Adipocyte (in vitro differentiated cells): ENCODE measurements around the gene PSMD2.

Source experiments
- DNase-seq: peaks from one replicate; pipeline ENCODE4 v3.0.0-alpha.2; 2015; ENCODE audit warnings: low read depth
- H3K27me3 ChIP-seq: replicated peaks from 2 replicates; pipeline ENCODE4 v1.7.0; 2013; ENCODE audit warnings: mild to moderate bottlenecking, low read length, moderate library complexity; ENCODE audit not compliant: control insufficient read depth, insufficient read depth
- H3K36me3 ChIP-seq: 2 replicates; pipeline ENCODE4 v1.7.0; 2013; ENCODE audit warnings: low read length, mild to moderate bottlenecking, moderate library complexity; ENCODE audit not compliant: control insufficient read depth, insufficient read depth, severe bottlenecking
- H3K4me1 ChIP-seq: 2 replicates; pipeline ENCODE4 v1.7.0; 2013; ENCODE audit warnings: mild to moderate bottlenecking, low read length, moderate library complexity; ENCODE audit not compliant: control insufficient read depth, insufficient read depth
- H3K4me3 ChIP-seq: 2 replicates; pipeline ENCODE4 v1.7.0; 2013; ENCODE audit warnings: mild to moderate bottlenecking, low read length, moderate library complexity
- H3K9ac ChIP-seq: 2 replicates; pipeline ENCODE4 v1.7.0; 2013; ENCODE audit warnings: mild to moderate bottlenecking, low read length, moderate library complexity
- H3K9me3 ChIP-seq: 2 replicates; pipeline ENCODE4 v1.7.0; 2013; ENCODE audit warnings: mild to moderate bottlenecking, low read length, moderate library complexity; ENCODE audit not compliant: control insufficient read depth

Gene PSMD2

DNA sequence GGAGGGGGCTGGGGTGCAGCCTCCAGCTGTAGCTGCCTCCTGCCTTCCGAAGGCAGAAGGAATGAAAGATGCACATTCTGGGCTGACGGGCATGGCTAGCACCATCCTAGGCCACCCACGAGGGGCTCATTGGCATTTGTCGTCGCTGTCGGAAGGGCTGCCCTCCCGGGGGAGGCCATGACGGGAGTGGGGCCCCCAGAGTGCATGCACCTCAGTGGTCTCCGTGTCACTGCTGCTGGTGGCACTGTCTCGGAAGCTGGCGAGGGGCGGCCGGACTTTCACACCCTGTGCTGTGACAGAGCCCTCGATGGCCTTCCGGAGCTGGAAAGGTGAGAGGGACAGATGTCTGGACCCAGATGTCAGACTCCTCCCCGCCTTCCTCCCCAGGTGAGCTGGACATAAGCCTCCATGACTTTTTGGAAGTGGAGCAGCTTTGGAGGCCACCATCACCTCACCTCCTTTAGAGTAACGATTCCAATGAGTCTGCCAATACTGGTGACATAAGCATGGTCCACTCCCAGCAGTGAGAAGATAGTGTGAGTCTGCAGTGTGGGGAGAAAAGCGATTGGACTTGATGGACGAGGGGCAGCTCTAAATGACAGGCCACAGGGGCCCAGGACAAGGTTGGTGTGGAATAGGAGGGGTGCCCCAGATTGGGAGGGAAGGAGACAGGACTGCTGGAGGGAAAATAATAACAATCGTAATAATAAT lies 47.6 kb downstream of the PSMD2 start:
- no peak overlapping the region for H3K9ac ChIP-seq
- peaks cover 24% of the 10 kb centered on the region for H3K4me1 ChIP-seq
- no peak overlapping the region for H3K4me3 ChIP-seq
- peaks cover 17% of the 10 kb centered on the region for H3K36me3 ChIP-seq
- H3K9me3 ChIP-seq, result no peaks in the 10 kb centered on the region
- DNase-seq, result no peak
- H3K27me3 ChIP-seq, result no peaks in the 10 kb centered on the region

DNA sequence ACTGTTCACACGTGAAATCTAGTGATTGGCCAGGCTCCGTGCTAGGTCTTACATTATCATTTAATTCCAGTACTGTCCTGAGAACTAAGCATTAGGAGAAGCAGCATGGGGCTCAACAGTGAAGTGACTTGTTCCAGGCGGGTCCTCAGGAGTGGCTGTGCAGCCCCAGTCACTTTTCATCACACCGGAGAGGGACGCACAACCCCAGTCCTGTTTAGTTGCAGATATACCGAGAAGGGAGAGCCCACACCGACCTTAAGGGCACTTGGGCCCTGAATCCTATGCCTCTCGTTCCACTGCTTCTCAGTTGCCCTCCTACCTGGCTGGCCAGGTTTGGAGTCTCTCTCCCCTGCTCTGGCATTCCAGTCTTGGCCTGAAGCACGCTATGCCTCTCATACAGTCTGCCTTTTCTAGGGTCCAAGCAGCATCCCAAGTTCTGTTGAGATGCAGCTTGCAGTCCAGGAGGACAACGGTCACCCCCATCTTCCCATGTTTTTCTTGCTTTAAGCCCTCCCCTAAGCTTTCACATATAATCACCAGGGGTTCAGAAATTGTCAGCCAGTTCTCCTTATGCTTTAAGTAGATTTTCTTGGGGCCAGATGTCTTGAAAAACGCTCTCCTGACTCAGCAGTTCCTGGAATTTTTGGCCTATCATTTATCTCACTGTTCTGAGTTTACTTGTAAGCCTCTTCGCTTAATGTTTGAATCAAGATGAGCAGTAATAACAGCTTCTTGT lies 48.4 kb downstream of the PSMD2 start:
- no peak overlapping the region for H3K9ac ChIP-seq
- DNase-seq, result no peak
- peaks cover 12% of the 10 kb centered on the region for H3K36me3 ChIP-seq
- H3K4me1 ChIP-seq, result peaks cover 24% of the 10 kb centered on the region
- H3K9me3 ChIP-seq, result no peaks in the 10 kb centered on the region
- H3K27me3 ChIP-seq, result no peaks in the 10 kb centered on the region
- no peak overlapping the region for H3K4me3 ChIP-seq

DNA sequence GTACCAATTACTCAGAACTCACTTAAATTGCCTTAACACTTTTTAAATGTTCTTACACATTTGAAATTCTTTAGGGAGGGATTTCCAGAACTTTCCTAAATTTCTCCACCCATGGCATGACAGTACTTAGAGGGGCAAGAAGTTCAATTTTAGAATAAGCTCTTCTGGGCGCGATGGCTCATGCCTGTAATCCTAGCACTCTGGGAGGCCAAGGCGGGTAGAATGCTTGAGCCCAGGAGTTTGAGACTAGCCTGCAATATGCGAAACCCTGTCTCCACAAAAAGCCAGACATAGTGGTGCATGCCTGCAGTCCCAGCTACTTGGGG lies 49.0 kb downstream of the PSMD2 start:
- H3K36me3 ChIP-seq, result peaks cover 7% of the 10 kb centered on the region
- no peak overlapping the region for H3K9ac ChIP-seq
- no peaks in the 10 kb centered on the region for H3K9me3 ChIP-seq
- H3K4me1 ChIP-seq, result peaks cover 24% of the 10 kb centered on the region
- DNase-seq, result no peak
- H3K4me3 ChIP-seq, result no peak overlapping the region
- H3K27me3 ChIP-seq, result no peaks in the 10 kb centered on the region

DNA sequence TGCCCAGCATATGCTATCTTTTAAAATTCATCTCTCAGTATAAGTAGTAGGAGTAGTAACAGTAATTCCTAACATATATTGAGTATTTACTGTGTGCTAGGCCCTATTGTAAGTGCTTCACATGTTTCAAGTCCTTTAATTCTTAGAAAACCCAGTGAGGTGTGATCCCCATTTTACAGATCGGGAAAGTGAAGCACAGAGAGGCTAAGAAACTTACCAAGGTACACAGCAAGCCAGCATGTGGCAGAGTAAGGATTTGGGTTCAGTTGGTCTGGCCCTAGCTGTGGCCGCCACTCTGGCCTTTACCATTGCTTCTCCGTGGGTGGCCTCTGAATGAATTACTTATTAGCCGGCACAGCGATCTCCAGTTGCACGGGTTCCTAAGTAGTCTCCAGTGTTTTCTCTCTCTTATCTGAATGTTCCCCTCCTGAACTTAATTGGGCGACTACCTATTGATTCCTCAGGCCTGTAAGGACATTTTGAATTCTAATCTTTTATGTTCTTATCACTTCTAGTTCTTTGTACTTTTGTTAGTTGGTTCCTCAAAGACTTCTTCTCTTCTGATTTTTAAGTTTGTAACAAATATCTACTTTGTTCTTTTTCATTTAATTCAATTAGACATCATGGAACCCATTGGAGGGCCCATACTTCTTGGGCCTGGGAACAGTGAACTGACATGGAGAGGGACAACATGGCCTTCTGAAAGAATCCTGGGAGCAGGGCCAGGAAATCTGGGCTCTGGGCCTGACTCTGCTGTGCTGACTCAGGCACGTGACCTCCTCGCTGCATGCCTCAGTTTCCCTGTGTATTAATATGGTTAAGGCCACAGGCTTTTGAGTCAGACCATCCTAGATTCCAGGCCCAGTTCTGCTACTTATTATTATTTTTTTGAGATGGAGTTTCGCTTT lies 50.8 kb downstream of the PSMD2 start:
- Histone ChIP-seq H3K27me3 (no peaks in the 10 kb centered on the region), H3K36me3 (no peaks in the 10 kb centered on the region), H3K4me3 (no peak overlapping the region), H3K4me1 (peaks cover 24% of the 10 kb centered on the region), H3K9me3 (no peaks in the 10 kb centered on the region), H3K9ac (no peak overlapping the region)
- no peak for DNase-seq

DNA sequence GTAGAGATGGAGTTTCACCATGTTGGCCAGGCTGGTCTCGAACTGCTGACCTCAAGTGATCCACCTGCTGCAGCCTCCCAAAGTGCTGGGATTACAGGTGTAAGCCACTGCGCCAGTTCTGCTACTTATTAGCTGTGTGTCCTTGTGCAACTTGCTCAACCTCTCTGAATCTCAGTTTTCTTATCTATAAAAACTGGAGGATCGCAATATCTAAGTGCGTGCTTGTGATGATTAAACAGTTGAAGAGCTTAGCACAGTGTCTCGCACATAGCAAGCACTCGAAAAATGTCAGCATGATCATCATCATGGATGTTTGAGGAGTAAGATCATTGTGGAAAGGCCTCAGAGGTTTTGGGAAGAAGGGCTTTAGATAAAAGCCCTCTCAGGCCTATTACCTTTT lies 51.6 kb downstream of the PSMD2 start:
- Histone ChIP-seq H3K4me1 (peaks cover 24% of the 10 kb centered on the region), H3K9ac (no peak overlapping the region), H3K36me3 (no peaks in the 10 kb centered on the region), H3K9me3 (no peaks in the 10 kb centered on the region), H3K4me3 (no peak overlapping the region), H3K27me3 (no peaks in the 10 kb centered on the region)
- DNase-seq, result no peak

DNA sequence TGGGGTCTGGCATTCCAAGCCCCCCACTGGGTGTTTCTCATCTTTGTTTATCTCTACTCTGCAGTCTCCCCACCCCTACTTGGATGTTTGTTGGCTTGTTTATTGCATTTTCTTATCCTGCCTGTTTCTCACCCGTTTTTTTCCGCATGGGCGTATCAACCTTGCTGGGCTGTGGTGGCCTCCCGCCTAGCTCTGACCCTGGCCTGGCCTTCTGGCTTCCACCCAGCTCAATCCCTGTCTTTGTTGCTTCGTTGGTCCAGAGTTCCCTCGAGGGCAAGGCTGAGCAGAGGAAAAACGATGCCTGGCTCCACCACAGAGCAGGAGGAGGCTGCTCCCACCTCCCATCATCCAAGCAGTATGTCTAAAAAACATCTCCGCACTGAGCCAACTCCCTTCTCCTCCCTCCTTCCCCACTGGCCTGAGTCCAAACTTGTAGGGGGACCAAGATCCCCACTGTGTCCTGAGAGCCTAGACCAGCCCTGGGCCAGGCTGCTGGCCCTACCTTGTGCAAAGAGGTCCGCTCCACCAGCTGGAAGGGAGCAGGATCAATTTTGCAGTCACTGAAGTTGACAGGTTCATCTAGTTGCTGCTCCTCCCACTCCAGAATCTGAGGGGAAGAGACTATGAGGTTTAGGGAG lies 52.6 kb downstream of the PSMD2 start:
- H3K4me1 ChIP-seq, result peaks cover 24% of the 10 kb centered on the region
- H3K36me3 ChIP-seq, result peaks cover under 1% of the 10 kb centered on the region
- no peaks in the 10 kb centered on the region for H3K27me3 ChIP-seq
- no peaks in the 10 kb centered on the region for H3K9me3 ChIP-seq
- DNase-seq, result no peak
- H3K4me3 ChIP-seq, result no peak overlapping the region
- no peak overlapping the region for H3K9ac ChIP-seq

DNA sequence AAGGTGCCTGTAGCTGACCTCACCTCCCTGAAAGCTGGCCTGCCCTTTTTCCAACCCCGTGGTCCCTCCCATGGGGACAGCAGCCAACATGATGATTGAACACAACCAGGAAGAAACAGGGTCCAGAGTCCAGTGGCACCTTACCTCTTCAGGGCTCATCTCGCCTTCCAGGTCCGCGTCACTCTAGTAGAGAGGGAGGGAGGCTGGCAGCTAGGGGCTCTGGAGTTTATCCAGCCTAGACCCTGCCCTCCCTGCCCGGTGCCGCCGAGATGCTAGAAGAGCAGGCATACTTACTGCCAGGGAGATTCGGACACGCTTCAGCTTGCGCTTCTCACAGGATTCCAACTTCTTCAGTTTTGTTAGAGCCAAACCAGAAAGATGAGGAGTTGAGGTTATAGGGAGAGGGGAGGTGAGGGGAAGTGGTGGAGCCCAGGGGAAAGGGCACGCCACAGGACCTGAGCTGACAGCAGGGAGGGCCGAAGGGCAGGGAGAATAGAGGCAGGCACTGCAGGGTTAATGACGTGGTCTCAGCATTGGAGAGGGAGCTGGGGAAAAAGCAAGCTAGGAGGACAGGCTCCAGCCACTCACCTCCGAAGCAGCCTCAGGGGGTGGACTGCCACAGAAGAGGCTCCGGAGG lies 53.2 kb downstream of the PSMD2 start:
- DNase-seq, result no peak
- Histone ChIP-seq H3K36me3 (peaks cover 3% of the 10 kb centered on the region), H3K4me1 (peaks cover 24% of the 10 kb centered on the region)

DNA sequence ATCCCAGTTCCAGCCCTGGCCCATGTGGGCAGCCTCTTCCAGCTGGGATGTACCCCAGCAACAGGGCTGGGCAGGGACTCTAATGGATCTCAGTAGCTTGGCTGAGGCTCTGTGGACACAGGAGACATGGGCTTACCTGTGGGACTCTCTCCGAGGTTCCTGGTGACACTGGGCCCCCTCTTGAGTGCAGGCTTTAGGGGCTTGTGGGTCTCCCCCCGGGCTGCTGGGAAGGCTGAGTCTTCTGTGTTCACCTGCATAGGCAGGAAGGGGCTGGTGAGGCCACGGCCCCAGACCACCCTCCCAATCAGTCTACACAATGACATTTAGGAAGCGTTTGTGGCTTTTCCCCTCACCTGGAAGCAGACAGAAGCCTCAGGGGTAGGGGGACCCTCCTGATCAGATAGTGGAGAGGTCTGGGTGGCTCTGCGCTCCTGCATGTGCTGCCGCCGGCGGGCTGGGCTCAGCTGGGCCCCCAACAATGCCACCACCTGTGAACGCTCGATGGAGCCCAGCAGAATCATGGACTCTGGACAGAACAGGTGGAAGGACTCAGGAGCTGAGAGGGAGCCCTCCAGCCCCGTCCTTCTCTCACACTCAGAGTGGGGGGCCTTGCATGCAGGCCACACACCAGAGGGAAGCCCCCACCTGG lies 54.0 kb downstream of the PSMD2 start:
- Histone ChIP-seq H3K36me3 (peaks cover 5% of the 10 kb centered on the region), H3K4me3 (no peak overlapping the region), H3K9ac (no peak overlapping the region), H3K4me1 (peaks cover 16% of the 10 kb centered on the region), H3K27me3 (no peaks in the 10 kb centered on the region), H3K9me3 (no peaks in the 10 kb centered on the region)
- DNase-seq, result no peak

More for the DNA sequence above, 53.2 kb downstream of the PSMD2 start:
- no peak overlapping the region for H3K4me3 ChIP-seq
- H3K27me3 ChIP-seq, result no peaks in the 10 kb centered on the region
- no peaks in the 10 kb centered on the region for H3K9me3 ChIP-seq
- no peak overlapping the region for H3K9ac ChIP-seq

DNA sequence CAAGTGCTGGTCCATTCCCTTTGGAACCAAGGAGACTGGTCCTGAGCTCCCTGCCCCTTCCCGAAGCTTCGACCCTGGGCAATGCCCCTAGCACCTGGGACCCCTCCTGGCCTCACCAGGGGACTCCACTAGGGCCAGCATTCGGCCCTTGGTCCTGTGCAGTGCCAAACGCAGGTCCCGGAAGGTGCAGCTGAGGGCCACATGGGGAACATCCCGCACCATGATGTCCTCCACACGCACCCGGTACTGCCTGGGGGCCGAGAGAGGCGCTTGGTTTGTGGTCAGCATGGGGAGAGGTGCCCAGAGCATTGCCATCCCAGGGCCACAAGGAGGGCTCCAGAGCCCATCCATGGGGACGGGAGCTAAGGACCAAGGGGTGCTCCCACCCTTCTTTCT lies 54.5 kb downstream of the PSMD2 start:
- H3K4me3 ChIP-seq, result no peak overlapping the region
- peaks cover 11% of the 10 kb centered on the region for H3K4me1 ChIP-seq
- peaks cover 8% of the 10 kb centered on the region for H3K36me3 ChIP-seq
- no peaks in the 10 kb centered on the region for H3K27me3 ChIP-seq
- DNase-seq, result no peak
- H3K9me3 ChIP-seq, result no peaks in the 10 kb centered on the region
- no peak overlapping the region for H3K9ac ChIP-seq

DNA sequence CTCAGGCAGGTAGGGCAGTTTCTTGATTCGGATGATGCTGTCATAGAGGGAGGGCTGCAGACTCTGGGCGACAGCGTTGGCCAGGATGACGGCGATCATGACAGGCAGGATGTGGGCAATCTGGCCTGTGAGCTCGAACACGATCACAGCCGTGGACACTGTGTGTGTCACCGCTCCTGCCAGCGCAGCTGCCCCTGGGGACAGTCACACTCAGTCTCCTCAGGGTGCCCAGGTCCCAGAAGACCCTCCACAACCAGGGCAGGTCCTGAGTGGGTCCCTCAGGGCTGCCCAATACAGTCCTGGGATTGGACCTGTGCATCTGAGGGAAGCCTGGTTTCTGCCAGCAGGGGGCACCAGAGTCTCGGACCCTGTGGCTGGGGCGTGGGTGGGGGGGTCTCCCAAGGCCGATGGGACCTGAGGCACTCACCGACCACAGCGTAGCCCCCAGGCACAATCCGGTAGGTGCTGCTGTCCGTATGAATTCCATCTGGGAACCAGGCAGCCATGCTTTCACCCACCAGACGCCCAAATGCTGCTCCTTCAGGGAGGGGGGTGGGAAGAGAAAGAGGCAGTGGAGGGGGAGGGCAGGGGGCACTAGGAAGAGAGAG lies 55.2 kb downstream of the PSMD2 start:
- H3K4me1 ChIP-seq, result peaks cover 8% of the 10 kb centered on the region
- no peak overlapping the region for H3K4me3 ChIP-seq
- no peak overlapping the region for H3K9ac ChIP-seq
- peaks cover 8% of the 10 kb centered on the region for H3K36me3 ChIP-seq
- H3K27me3 ChIP-seq, result no peaks in the 10 kb centered on the region
- H3K9me3 ChIP-seq, result no peaks in the 10 kb centered on the region
- DNase-seq, result peak; percentile 68
